ENCODE results near the gene EP400.
"Not testable (repeated sequence)": the region's sequence is repeated elsewhere in the genome, so short reads cannot be mapped to it uniquely, and the experiment has no call there.

Gene EP400

DNA sequence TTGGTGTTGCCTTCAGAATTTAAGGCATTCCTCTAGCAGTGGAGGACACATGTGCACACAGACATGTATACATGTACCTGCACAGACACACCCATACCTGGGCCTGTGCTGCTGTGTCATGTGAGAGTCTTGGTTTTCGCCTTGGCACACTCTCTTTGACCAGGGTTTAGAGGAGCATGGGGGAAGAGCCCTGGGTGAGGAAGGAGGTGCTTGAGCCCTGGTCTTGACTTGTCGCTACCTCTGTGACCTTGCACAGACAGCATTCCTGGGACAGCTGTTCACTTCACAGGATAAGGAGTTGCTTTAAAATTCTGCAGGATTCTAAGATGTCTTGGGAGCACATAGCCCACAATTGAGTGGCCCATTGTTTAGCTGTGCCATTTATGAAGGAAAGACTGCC, 99.7 kb downstream of the EP400 start:
- no peak for DNase-seq

DNA sequence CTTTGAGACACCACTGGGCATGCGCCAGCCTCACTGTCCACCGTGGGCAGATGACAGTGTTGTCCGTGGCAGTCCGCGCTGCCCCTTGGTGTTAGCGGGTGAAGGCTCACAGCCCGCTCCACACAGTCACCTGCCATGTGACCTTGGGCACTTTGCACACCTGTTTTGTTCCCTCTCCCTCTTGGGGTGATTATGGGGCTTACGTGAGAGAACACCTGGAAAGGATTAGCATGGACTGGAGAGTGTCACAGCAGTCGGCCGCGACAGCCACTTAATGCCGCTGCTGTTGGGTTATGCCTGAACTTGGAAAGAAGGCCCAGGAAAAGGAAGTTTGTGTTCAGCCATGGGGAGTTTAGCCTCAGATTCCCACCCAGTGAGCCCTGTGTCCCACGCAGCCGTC, 100.1 kb downstream of the EP400 start:
- DNase-seq, result no peak

GRCh38 chr12:132051718-132052117, 102.0 kb downstream of the EP400 start:
- DNase-seq, result not testable (repeated sequence)

- no peak for DNase-seq
These were observed 102.6 kb downstream of the EP400 start for GRCh38 chr12:132052196-132052932.

DNA sequence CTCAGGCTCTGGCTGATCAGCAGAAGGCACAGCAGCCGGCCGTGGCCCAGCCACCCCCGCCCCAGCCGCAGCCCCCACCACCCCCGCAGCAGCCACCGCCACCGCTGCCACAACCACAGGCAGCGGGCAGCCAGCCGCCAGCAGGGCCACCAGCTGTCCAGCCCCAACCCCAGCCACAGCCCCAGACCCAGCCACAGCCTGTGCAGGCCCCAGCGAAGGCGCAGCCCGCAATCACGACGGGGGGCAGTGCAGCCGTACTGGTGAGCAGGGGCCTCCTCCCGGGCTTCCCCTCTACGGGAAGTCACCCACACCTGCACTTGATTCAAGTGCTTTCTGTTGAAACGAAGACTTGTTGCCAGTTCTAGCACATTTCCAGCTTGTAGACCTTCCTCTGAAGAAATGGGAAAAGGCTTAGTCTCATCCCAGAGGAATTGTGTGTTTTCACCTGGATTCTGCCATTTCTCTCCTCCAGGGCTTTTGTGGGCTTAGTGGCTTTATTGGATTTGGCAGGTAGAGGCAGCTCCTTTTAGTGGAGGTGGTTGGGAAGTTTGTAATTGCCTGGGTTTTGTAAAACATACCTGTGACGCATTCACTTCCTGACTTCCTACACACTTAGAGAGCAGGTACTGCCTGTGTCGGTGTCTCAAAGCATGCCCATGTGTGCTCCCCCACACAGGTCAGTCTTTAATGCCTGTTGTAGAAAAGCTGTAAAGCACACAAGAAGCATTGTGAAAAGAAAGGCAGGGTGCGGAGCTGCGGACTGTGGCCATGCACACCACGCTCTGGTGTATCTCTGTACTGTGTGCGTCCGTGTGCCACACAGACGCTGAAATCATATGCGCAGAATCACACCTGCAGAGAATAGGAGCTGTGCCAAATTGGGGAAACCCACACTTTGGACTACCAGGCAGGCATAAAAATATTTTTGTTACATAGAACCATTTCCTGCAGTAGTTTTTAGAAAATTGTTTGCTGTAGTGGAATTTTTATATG, 103.9 kb downstream of the EP400 start:
- no peak for DNase-seq

GRCh38 chr12:132054983-132055382, 105.2 kb downstream of the EP400 start:
- no peak for DNase-seq

- DNase-seq, result no peak
These were observed 105.9 kb downstream of the EP400 start for GRCh38 chr12:132055535-132056096.

GRCh38 chr12:132056320-132056719, 106.6 kb downstream of the EP400 start:
- no peak for DNase-seq

DNA sequence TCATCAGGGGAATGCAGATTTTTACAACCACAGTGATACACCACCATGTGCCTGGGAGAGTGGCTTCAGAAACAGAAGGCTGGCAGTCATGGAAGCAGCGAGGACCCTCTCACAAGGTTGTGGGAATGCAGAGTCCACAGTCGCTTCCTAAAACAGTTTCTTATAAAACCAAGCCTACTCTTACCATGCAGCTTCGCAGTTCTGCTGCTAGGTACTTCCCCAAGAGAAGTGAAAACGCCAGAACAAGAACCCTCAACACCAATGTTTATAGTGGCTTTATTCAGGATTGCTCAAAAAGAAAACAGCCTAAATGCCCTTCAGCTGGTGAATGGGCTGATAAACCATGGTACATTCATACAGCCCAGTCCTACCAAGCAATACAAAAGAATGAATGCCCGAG, 107.2 kb downstream of the EP400 start:
- DNase-seq, result no peak

DNA sequence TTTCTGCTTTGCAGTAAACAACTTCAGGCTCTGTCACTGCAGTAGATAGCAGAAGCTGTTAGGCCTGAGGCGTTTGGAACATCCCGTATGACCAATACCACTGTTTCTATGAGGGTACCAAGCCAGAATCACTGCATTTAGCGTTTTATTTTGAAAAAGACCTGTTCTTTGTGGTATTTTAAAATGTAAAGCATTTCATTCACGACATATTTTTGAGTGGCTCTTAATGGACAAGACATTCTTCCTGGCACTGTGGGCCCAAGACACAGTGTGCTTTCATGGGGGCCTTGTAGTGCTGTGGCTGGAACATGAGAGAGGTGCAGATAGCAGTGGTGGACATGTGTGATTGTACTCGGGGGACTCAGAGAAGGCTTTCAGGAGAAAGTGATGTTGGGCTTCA, 107.9 kb downstream of the EP400 start:
- no peak for DNase-seq

DNA sequence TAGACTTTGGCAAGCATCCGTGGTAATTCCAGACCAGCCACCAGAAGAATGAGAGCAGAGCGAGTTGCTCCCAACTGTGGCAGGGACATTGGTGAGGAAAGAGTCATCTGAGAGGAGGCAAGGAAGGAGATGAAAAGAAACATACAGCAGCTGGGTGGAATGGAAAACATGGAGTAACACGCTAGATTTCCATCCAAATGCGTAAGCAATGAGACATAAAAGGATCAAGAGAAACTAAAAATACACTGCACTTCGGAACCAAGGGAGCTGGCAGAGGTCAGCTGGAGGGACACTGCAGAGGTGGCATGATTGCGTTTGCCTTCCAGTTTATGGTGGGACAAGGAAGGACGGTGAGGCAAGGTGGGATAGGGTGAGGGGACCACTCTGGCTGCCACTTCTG, 111.5 kb downstream of the EP400 start:
- no peak for DNase-seq

DNA sequence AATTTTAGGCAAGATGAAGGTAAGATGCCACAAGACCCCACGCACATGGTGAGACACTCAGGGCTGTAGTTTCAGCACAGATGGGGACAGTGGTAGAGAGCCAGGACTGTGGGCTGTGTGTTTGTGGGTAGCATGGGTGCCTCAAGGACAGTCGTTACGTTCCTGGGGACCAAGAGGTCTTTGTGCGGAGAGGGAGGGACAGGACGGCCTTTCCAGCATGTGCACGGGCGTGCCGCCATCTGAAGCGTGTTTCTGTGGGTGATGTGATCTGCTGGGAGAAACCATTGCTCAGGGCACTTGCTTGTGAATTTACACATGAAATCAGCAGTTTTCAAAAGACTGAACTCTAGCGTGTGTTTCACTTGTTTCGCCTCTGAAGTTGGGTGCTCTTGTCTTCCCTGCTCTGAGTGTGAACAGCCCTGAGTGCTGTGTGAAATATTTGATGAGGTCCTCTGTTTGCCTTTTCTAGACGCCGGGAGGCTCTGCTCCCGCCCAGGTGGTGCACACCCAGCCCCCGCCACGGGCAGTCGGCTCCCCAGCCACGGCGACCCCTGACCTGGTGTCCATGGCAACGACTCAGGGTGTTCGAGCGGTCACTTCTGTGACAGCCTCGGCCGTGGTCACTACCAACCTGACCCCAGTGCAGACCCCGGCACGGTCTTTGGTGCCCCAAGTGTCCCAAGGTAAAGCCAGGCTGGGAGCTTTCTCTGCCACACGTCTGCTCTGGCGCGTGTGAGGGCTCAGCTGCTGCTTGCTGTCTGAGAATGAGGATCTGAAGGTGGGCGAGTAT, 112.1 kb downstream of the EP400 start:
- no peak for DNase-seq

GRCh38 chr12:132062481-132062880, 112.7 kb downstream of the EP400 start:
- no peak for DNase-seq

DNA sequence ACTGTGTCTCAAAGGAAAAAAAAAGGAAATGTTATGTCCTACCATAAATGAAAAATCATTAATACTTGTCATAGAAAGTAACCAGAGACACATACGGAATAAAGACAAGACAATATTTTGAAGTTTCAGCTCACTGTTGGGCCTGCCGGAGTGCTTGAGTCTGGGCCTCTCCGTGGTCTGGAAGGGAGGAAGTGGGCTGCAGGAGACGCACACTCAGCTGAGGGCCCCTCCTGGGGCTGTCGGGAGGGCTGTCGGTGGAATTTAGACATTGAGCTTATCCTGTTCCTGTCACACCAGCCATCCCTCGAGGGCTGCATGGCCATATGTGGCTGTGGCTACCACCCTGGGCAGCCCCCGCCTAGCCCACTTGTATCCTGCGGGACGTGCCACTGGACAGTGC, 113.7 kb downstream of the EP400 start:
- no peak for DNase-seq

DNA sequence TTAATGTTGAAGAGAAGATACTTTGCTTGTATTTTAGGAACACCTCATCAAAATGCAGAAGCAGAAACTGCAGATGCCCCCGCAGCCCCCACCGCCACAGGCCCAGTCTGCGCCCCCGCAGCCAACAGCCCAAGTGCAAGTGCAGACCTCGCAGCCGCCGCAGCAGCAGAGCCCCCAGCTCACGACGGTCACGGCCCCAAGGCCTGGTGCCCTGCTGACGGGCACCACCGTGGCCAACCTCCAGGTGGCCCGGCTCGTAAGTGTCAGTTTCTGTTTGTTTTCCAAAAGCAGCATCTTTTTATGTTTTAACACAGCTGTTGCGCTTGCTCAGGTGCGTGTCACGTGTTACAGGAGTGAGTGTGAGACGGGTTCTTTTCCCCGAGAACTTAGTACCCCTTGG, 114.9 kb downstream of the EP400 start:
- DNase-seq, result no peak

DNA sequence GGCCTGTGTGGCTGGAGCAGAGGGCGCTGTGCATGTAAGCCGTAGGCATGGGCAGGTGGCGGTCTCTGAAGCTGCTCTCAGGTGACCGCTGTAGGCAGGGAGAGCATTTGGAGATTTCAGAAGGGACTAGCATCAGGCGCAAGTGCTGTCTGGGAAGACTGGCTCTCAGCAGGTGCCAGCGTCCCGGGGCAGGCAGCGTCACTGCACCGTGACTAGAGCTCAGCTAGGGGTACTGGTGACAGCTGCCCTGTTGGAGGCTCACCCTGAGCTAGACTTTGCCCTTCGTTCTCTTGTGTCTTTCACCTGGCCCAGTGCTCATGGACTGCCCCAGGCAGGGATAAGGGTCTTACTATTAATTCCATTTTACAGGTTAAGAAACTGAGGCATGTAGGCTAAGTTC, 115.5 kb downstream of the EP400 start:
- no peak for DNase-seq

DNA sequence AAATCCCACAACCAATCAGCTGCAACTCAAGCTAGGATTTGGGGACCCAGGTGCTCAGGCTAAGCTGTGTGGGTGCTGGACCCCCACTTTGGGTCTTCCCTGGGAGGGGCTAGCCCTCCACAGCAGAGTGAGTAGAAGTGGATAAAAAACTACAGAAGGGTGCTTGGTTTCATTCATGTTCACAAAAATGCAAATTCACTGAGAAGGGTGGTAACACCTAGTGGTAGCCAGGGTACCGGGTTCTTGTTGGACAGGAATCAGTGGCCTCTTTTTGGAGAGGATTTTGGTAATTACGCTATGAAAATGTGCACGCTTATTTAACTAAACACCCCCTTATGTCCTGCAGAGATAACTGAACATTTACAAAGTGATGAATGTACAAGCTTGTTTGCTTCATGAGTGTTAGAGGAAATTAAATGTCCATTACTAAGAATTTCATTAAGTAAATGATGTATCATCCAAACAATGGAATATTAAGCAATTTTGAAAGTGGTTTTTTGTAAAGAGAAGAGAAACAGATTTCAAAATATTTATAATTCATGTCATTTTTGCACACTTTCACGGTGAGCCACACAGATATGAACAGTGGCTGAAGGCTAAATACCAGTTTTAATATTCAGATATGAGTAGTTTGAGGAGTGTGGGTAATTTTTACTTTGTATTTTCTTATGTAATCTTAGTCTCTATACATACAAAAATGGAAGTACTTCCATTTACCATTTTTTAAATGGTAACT, 116.0 kb downstream of the EP400 start:
- DNase-seq, result no peak

- DNase-seq, result no peak
These were observed 116.6 kb downstream of the EP400 start for GRCh38 chr12:132066345-132066685.

DNA sequence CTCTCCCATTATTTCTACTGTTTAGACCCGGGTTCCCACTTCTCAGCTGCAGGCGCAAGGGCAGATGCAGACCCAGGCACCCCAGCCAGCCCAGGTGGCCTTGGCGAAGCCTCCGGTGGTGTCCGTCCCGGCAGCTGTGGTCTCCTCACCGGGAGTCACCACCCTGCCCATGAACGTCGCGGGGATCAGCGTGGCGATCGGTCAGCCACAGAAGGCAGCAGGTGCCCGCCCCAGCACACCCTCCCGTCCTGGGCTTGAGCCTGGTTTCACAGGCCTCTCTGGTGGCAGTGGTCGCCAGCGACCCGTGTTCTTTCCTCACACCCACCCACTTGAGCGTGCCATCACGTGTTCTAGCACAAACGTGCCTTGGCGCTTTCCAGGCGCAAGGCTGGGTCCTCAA, 117.0 kb downstream of the EP400 start:
- no peak for DNase-seq

GRCh38 chr12:132067182-132067581, 117.4 kb downstream of the EP400 start:
- DNase-seq, result no peak

DNA sequence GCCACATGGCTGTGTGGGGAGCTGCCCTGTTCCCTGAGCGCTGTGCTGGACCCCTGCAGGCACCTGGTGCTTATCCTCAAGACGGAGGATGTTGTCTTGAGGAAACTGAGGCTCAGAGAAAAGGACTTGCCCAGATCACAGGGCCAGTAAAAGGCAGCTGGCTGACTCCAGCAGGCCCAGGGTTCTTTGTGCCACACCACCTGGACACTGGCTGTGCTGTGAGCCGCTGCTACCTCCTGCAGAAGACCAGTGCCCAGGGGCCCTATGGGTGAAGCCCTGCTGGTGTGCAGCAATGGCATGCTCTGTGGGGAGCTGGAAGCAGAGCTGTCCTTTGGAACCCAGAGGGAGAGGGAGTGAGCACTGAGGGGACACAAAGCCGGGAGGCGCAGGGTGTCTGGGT, 118.5 kb downstream of the EP400 start:
- no peak for DNase-seq

GRCh38 chr12:132069336-132069985, 119.7 kb downstream of the EP400 start:
- DNase-seq, result no peak

Measured in T1000 (cell line).